Prostate gland (tissue), 2 donors: ENCODE data around the gene GADD45G.

Source experiments
- CTCF ChIP-seq, 4 experiments: fragments of 200-600 bp in 2 of 4; fragments of 450-650 bp in 2 of 4; sonication (generic) in 2 of 4; IDR thresholded peaks; 1 replicate in 3 of 4; 2 replicates in 1 of 4; pipeline ENCODE4 v1.5.1; 2016 to 2019; ENCODE audit warnings: antibody characterized with exemption in 4 of 4, mild to moderate bottlenecking in 2 of 4, moderate library complexity in 2 of 4
- POLR2A ChIP-seq: fragments of 450-650 bp; IDR thresholded peaks from one replicate; pipeline ENCODE4 v1.6.1; 2016; ENCODE audit warnings: antibody characterized with exemption, mild to moderate bottlenecking

- TF ChIP-seq POLR2A (no peak), CTCF (IDR thresholded peaks at IDR 0.05) (no peak)
Observed at GRCh38 chr9:89638893-89639292, 34.1 kb downstream of the GADD45G start.
